HL-60 (cell line): ENCODE measurements around the gene SWI5.

Experiments used
- DNase-seq, 2 experiments: peaks; one replicate each; pipeline ENCODE4 v3.0.0-alpha.2; 2010 to 2020; ENCODE audit warnings: low read depth in 1 of 2, low spot score in 1 of 2
- H3K27ac ChIP-seq: fragments of 250-450 bp; sonication (Bioruptor Pico); replicated peaks from 2 replicates; pipeline ENCODE4 v1.5.1; 2020; ENCODE audit warnings: mild to moderate bottlenecking, moderate library complexity
- H3K27me3 ChIP-seq: fragments of 250-450 bp; sonication (Bioruptor Pico); 2 replicates; pipeline ENCODE4 v1.5.1; 2021; ENCODE audit warnings: mild to moderate bottlenecking, moderate library complexity; ENCODE audit not compliant: insufficient read depth, poor library complexity, severe bottlenecking
- H3K4me3 ChIP-seq: replicated peaks from 2 replicates; pipeline ENCODE4 v1.5.1; 2011; ENCODE audit warnings: mild to moderate bottlenecking, control low read depth, low read length; ENCODE audit not compliant: insufficient read depth
- CTCF ChIP-seq: IDR thresholded peaks from one replicate; pipeline ENCODE4 v1.5.1; 2011; ENCODE audit warnings: low read length, control low read depth, inconsistent platforms; ENCODE audit not compliant: insufficient read depth
- GABPA ChIP-seq: IDR thresholded peaks from 2 replicates; pipeline ENCODE4 v1.6.1; 2012; ENCODE audit warnings: low read depth
- POLR2AphosphoS5 ChIP-seq: IDR thresholded peaks from 2 replicates; pipeline ENCODE4 v1.6.1; 2012; ENCODE audit warnings: low read depth
- REST ChIP-seq: IDR thresholded peaks from 2 replicates; pipeline ENCODE4 v1.6.1; 2012; ENCODE audit warnings: low read depth; ENCODE audit not compliant: insufficient replicate concordance
- SPI1 ChIP-seq: IDR thresholded peaks from 2 replicates; pipeline ENCODE4 v1.6.1; 2012; ENCODE audit warnings: low read depth, mild to moderate bottlenecking, borderline replicate concordance

Gene SWI5

DNA sequence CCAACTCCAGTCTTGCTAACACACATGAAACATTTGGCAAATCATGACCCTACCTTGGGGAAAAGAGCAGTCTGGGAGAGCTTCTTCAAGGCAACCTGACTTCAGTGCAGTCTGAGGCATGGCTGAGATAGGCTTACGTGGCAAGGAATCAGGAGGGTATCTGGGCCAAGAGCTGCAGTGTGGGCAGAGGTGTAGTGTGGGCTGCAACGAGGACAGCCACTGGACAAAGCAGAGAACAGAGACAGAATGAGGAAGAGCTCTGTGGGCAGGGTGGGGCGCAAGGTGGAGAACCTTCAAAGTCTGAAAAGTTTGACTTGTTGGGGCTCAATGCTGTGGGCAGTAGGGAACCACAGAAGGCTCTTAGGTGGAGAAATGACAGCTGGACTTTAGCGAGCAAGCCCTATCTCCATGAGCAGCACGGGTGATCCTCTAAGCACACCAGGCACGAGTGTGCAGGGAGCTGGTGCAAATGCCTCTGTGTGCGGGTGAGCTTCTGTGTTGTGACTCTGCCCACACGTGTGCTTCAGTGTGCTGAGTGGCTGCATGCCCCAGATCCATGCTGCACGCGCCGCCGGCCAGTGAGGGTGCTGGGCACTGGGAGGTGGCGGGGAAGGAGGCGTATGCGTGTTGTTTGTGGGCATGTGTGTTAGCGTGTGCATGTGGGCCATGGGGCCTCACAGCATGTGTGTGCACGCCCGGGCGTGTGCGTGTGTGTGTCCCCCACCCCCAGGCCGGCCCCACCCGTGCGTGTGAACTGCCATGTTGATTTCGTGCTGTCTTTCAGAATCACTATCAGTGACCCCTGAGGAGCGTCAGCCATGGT lies 23.5 kb upstream of the SWI5 start:
- DNase-seq: no peak

GRCh38 chr9:128253140-128253990 lies 22.7 kb upstream of the SWI5 start:
- no peak overlapping the region for H3K27ac ChIP-seq
- TF ChIP-seq CTCF (no peak), REST (no peak)
- H3K27me3 ChIP-seq: peaks cover 3% of the 10 kb centered on the region
- peak in 1 of 2 experiments; percentile 32 for DNase-seq
- H3K4me3 ChIP-seq: no peak overlapping the region

More for the DNA sequence above, 23.5 kb upstream of the SWI5 start:
- Histone ChIP-seq H3K27ac (no peak overlapping the region), H3K27me3 (peaks cover 3% of the 10 kb centered on the region), H3K4me3 (no peak overlapping the region)
- peak; percentile 42; the same call in 1 of the 2 replicates for TF ChIP-seq SPI1
- TF ChIP-seq GABPA: no peak

DNA sequence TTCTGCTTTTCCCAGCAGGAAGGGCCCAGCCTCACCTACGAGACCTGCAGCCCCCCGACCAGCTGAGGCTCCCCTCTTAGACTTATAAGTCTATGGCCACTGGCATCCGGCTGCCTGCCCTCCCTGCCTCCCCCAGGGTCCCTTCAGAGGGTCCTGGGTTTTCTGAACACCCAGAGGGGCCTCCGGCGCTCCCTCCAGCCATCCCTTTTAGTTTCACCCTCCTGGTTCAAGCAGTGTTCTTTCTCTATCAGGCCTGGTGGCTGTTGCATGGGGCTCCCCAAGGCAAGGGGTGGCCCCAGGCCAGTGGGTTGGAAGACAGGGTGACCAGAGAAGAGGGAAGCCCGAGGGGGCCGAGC lies 22.1 kb upstream of the SWI5 start:
- no peak for TF ChIP-seq GABPA
- H3K4me3 ChIP-seq: no peak overlapping the region
- peaks cover 3% of the 10 kb centered on the region for H3K27me3 ChIP-seq
- DNase-seq: no peak
- no peak overlapping the region for H3K27ac ChIP-seq

DNA sequence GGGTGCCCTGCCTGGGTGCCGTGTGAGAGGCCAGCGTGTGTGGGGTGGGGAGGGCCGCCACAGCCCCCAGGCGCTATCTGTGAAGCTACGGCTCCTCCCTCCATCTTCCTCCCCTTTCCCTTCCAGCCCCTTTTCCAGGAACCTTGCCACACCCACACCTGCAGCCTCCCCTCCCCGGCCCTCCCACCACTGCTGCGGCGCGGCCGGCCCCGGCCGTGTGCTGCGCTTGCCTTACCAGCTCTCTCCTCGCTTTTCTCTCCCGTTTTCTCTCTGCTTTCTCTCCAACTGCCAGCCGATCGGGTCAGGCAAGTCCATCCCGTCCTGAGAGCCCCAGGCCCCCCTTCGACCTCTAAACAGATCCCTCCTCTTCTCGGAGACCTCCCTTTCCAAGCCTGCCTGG lies 21.7 kb upstream of the SWI5 start:
- H3K4me3 ChIP-seq: no peak overlapping the region
- H3K27ac ChIP-seq: no peak overlapping the region
- DNase-seq: no peak
- H3K27me3 ChIP-seq: peaks cover 3% of the 10 kb centered on the region
- TF ChIP-seq POLR2AphosphoS5 (no peak), CTCF (no peak), REST (no peak), SPI1 (no peak), GABPA (no peak)
